OCI-LY3 (cell line): ENCODE results near the gene CATSPER3.

ENCODE experiments used
- H2AFZ ChIP-seq: fragments of 200-600, 300-600 bp; shearing (Covaris generic); 2 replicates; pipeline ENCODE4 v1.6.0; 2014; ENCODE audit warnings: antibody characterized with exemption, low read depth, low read length
- H3K27ac ChIP-seq: fragments of 200-600, 300-600 bp; sonication (generic); 2 replicates; pipeline ENCODE4 v1.5.1; 2014; ENCODE audit warnings: mild to moderate bottlenecking, low read length, moderate library complexity, mixed read lengths
- H3K27me3 ChIP-seq: fragments of 200-600, 300-600 bp; sonication (generic); 2 replicates; pipeline ENCODE4 v1.6.1; 2014; ENCODE audit warnings: low read depth, low read length, mixed read lengths
- H3K36me3 ChIP-seq: fragments of 200-600, 300-600 bp; sonication (generic); replicated peaks from 2 replicates; pipeline ENCODE3; 2014; ENCODE audit warnings: low read depth, low read length, mixed read lengths
- H3K4me1 ChIP-seq: fragments of 300-600, 200-600 bp; sonication (generic); 2 replicates; pipeline ENCODE4 v1.6.1; 2014; ENCODE audit warnings: low read length, mixed read lengths
- H3K4me2 ChIP-seq: fragments of 200-600, 300-600 bp; sonication (generic); 2 replicates; pipeline ENCODE4 v1.6.1; 2014; ENCODE audit warnings: low read length, mixed read lengths
- H3K4me3 ChIP-seq: fragments of 300-600, 200-600 bp; sonication (generic); 2 replicates; pipeline ENCODE4 v1.5.1; 2014; ENCODE audit warnings: antibody characterized with exemption, mild to moderate bottlenecking, low read length, moderate library complexity
- H3K79me2 ChIP-seq: fragments of 300-600, 200-600 bp; shearing (Covaris generic); 2 replicates; pipeline ENCODE4 v1.6.1; 2014; ENCODE audit warnings: mild to moderate bottlenecking, low read length, mixed read lengths
- H3K9ac ChIP-seq: fragments of 300-600, 200-600 bp; shearing (Covaris generic); 2 replicates; pipeline ENCODE4 v1.6.0; 2014; ENCODE audit warnings: mild to moderate bottlenecking, low read length, moderate library complexity
- H3K9me3 ChIP-seq: fragments of 200-600, 300-600 bp; shearing (Covaris generic); 2 replicates; pipeline ENCODE4 v1.6.1; 2014; ENCODE audit warnings: low read length, mixed read lengths; ENCODE audit not compliant: insufficient read depth
- H4K20me1 ChIP-seq: fragments of 200-600, 300-600 bp; sonication (generic); 2 replicates; pipeline ENCODE4 v1.6.1; 2016; ENCODE audit warnings: low read length, mixed read lengths; ENCODE audit not compliant: insufficient read depth
- EZH2phosphoT487 ChIP-seq: fragments of 200-600 bp; shearing (Covaris generic); IDR thresholded peaks from 2 replicates; pipeline ENCODE4 v1.6.1; 2018; ENCODE audit warnings: antibody characterized with exemption, mixed run types, low read depth
- TF ChIP-seq, protein P1 (sequence below): fragments of 200-600, 300-600 bp; sonication (generic); IDR thresholded peaks from 2 replicates; pipeline ENCODE4 v1.5.1; 2014; ENCODE audit warnings: antibody characterized with exemption, low read length, low read depth

Gene CATSPER3

DNA sequence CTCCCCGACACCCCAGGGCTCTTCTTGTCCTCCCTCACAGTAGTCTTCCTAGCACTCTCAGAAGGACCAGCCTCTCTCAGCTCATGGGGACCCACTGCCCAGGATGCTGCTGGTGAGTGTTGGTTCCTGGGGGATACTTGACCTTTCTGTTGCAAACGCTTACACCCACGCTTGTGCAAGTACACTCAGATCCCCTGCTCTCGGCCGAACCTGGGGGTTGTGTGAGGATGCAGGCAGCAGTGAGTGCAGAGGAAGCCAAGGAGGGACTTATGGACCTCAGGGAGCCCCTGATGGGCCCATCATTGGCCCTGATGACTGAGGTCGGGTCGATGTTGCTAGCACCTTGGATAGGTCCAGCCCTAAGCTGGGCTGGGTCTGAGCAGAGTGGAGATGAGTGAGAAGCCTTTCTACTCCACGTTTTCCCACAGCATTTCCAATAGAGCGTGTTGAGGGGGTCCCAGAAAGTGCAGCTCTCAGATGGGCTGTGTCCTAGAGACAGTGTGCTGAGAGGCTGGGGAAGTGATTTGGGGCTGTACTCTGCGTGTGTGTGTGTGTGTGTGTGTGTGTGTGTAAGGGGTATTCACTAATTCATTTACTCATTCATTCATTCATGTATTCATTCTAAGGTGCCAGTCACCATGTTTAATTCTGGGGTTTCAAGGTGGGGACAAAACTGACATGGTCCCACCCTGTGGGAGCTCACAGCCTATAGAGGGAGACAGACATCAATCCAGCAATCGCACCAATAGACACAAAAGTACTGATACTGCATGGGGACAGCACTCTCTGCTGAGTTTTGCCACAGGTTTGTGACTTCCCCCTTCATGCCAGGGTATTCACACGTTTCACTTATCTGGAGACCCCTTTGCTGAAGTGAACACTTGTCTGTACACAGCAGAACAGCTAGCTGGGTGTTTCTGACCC, 91.6 kb downstream of the CATSPER3 start:
- H3K79me2 ChIP-seq = no peaks in the 10 kb centered on the region

DNA sequence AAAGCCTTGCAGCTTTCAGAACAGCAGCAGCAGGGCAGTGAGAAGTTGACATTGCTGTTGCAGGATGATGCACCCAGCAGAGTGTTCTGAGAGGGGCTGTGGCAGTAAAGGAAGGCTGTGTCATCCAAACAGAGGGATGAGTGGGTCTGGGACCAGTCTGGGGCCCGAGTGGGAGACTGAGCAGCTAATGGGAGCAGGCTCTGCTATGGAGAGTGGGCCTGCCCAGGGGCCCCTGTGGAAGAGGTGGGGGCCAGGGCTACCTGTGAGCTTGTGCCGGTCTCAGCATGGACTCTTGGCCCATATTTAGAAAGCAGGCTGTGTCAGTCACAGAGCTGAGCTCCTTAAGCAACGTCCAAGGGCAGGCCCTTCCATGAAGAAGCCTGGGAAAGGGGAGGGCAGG, 92.3 kb downstream of the CATSPER3 start:
- H3K79me2 ChIP-seq = no peaks in the 10 kb centered on the region
- H2AFZ ChIP-seq = no peak overlapping the region
- H3K4me3 ChIP-seq = no peak overlapping the region
- TF ChIP-seq, protein P1, sequence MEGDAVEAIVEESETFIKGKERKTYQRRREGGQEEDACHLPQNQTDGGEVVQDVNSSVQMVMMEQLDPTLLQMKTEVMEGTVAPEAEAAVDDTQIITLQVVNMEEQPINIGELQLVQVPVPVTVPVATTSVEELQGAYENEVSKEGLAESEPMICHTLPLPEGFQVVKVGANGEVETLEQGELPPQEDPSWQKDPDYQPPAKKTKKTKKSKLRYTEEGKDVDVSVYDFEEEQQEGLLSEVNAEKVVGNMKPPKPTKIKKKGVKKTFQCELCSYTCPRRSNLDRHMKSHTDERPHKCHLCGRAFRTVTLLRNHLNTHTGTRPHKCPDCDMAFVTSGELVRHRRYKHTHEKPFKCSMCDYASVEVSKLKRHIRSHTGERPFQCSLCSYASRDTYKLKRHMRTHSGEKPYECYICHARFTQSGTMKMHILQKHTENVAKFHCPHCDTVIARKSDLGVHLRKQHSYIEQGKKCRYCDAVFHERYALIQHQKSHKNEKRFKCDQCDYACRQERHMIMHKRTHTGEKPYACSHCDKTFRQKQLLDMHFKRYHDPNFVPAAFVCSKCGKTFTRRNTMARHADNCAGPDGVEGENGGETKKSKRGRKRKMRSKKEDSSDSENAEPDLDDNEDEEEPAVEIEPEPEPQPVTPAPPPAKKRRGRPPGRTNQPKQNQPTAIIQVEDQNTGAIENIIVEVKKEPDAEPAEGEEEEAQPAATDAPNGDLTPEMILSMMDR = no peak
- no peak for TF ChIP-seq EZH2phosphoT487
- no peak overlapping the region for H3K4me2 ChIP-seq
- no peaks in the 10 kb centered on the region for H3K27me3 ChIP-seq
- no peak overlapping the region for H3K9ac ChIP-seq
- H3K4me1 ChIP-seq = no peaks in the 10 kb centered on the region
- no peaks in the 10 kb centered on the region for H3K9me3 ChIP-seq
- no peak overlapping the region for H3K27ac ChIP-seq
- no peaks in the 10 kb centered on the region for H3K36me3 ChIP-seq
- no peaks in the 10 kb centered on the region for H4K20me1 ChIP-seq

More for the DNA sequence above, 91.6 kb downstream of the CATSPER3 start:
- Histone ChIP-seq H3K4me2 (no peak overlapping the region), H4K20me1 (no peaks in the 10 kb centered on the region), H3K27me3 (no peaks in the 10 kb centered on the region), H3K4me3 (no peak overlapping the region), H3K9me3 (no peaks in the 10 kb centered on the region), H3K36me3 (no peaks in the 10 kb centered on the region), H3K4me1 (peaks cover 3% of the 10 kb centered on the region), H2AFZ (no peak overlapping the region), H3K9ac (no peak overlapping the region), H3K27ac (no peak overlapping the region)
- TF ChIP-seq, protein P1 = no peak
- TF ChIP-seq EZH2phosphoT487 = no peak

DNA sequence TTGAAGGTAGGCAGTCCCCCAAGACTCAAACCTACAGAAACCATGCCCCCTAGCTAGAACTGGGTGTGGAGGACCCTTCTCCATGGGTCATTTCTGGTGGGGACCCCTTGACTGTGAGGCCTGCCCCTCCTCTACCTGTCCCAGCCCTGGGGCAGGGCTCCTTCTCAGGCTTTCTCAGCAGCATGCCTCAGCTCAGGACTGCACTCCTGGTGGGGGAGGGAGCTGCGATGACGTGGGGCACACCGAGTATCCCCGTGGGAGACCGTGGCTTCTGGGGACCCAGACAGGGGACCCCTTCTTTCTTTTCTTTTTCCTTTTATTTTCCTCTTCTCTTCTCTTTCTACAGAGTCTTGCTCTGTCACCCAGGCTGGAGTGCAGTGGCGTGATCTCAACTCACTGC, 93.3 kb downstream of the CATSPER3 start:
- Histone ChIP-seq H3K4me2 (no peak overlapping the region), H3K4me1 (no peaks in the 10 kb centered on the region), H4K20me1 (no peaks in the 10 kb centered on the region), H3K79me2 (no peaks in the 10 kb centered on the region), H3K27ac (no peak overlapping the region), H2AFZ (no peak overlapping the region), H3K9me3 (no peaks in the 10 kb centered on the region), H3K4me3 (no peak overlapping the region), H3K9ac (no peak overlapping the region), H3K27me3 (no peaks in the 10 kb centered on the region), H3K36me3 (no peaks in the 10 kb centered on the region)
- TF ChIP-seq, protein P1 = no peak
- TF ChIP-seq EZH2phosphoT487 = no peak
